GM12873 (cell line): ENCODE data around the gene ATXN10.

Experiments used
- CTCF ChIP-seq: IDR thresholded peaks from 2 replicates; pipeline ENCODE4 v1.5.1; 2012; ENCODE audit warnings: low read depth, mild to moderate bottlenecking, moderate library complexity, low read length, control low read depth; ENCODE audit not compliant: insufficient read depth; ENCODE audit errors: missing control alignments

ATXN10 gene

GRCh38 chr22:45671783-45672563 lies at the start of gene ATXN10:
Gene ATXN10 (plus strand): TSS chr22:45671834. CDS start chr22:45672064, 230 bp downstream.
- no peak for TF ChIP-seq CTCF

- TF ChIP-seq CTCF: no peak
Observed at GRCh38 chr22:45621836-45622600, 49.6 kb upstream of the ATXN10 start.

- no peak for TF ChIP-seq CTCF
Observed at GRCh38 chr22:45626198-45626651, 45.4 kb upstream of the ATXN10 start.

GRCh38 chr22:45627489-45628233 lies 44.0 kb upstream of the ATXN10 start:
- no peak for TF ChIP-seq CTCF

GRCh38 chr22:45628515-45628914 lies 43.1 kb upstream of the ATXN10 start:
- no peak for TF ChIP-seq CTCF

- TF ChIP-seq CTCF: no peak
Observed at GRCh38 chr22:45629469-45630089, 42.1 kb upstream of the ATXN10 start.
